IMR-90 (cell line): ENCODE data around the gene NALCN. TPM values are rescaled to one million over a fixed set of nuclear protein-coding genes. Genes with fewer than 3 reads are reported as not detected.

Experiments
- ATAC-seq: fragments of 200-7000 bp; cut with Tn5 transposase; 2 replicates; pipeline ENCODE4 v1.9.1; 2020; ENCODE audit warnings: low read depth, mild to moderate bottlenecking, moderate library complexity
- BruUV-seq: library from RNA; stranded (reverse); fragments of 400-500 nt; replicated peaks from 2 replicates; lab custom pipeline; 2021; lab: Mats Ljungman, UMichigan
- CTCF ChIA-PET: fragments of 300-600 bp; formaldehyde crosslinking; extraction: SDS; loops from one replicate; lab custom pipeline; 2021; ENCODE audit warnings: antibody characterized with exemption; lab: Yijun Ruan, JAX
- POLR2A ChIA-PET: fragments of 300-600 bp; sonication (Branson Sonifier 250); formaldehyde crosslinking; loops from one replicate; lab custom pipeline; 2022; ENCODE audit warnings: antibody characterized with exemption; ENCODE audit not compliant: unreplicated experiment; lab: Charles Lee
- DNase-seq: peaks from one replicate; pipeline ENCODE4 v3.0.0; 2013
- H2AFZ ChIP-seq: replicated peaks from 2 replicates; pipeline ENCODE3; 2013; ENCODE audit warnings: low read length, mild to moderate bottlenecking; ENCODE audit not compliant: poor library complexity
- H2AK5ac ChIP-seq: 2 replicates; pipeline ENCODE4 v1.6.1; 2013; ENCODE audit warnings: low read depth, low read length, inconsistent platforms
- H2AK9ac ChIP-seq: replicated peaks from 2 replicates; pipeline ENCODE3; 2013; ENCODE audit warnings: mild to moderate bottlenecking, low read depth, low read length, moderate library complexity; ENCODE audit not compliant: poor library complexity
- H2BK120ac ChIP-seq: 2 replicates; pipeline ENCODE4 v1.6.1; 2013; ENCODE audit warnings: low read depth, low read length, inconsistent platforms
- H2BK15ac ChIP-seq: 3 replicates; pipeline ENCODE4 v1.6.1; 2013; ENCODE audit warnings: low read depth, low read length, inconsistent platforms
- H2BK20ac ChIP-seq: 2 replicates; pipeline ENCODE4 v1.6.1; 2013; ENCODE audit warnings: low read depth, mild to moderate bottlenecking, inconsistent platforms, low read length, moderate library complexity
- H2BK5ac ChIP-seq: 2 replicates; pipeline ENCODE4 v1.6.1; 2013; ENCODE audit warnings: mild to moderate bottlenecking, low read depth, low read length, inconsistent platforms; ENCODE audit not compliant: poor library complexity, severe bottlenecking
- H3K14ac ChIP-seq: replicated peaks from 2 replicates; pipeline ENCODE4 v1.6.1; 2013; ENCODE audit warnings: low read depth, low read length, inconsistent platforms
- H3K18ac ChIP-seq: 2 replicates; pipeline ENCODE4 v1.6.1; 2013; ENCODE audit warnings: low read depth, low read length, control low read depth
- H3K23ac ChIP-seq: 2 replicates; pipeline ENCODE4 v1.6.1; 2013; ENCODE audit warnings: low read depth, low read length, inconsistent platforms
- H3K27ac ChIP-seq: 2 replicates; pipeline ENCODE4 v1.5.1; 2013; ENCODE audit warnings: mild to moderate bottlenecking, control low read depth, low read length; ENCODE audit not compliant: insufficient read depth
- H3K27me3 ChIP-seq: 2 replicates; pipeline ENCODE4 v1.6.1; 2013; ENCODE audit warnings: low read length; ENCODE audit not compliant: control insufficient read depth, insufficient read depth
- H3K36me3 ChIP-seq: 2 replicates; pipeline ENCODE4 v1.6.1; 2013; ENCODE audit warnings: low read length, mixed read lengths; ENCODE audit not compliant: control insufficient read depth, insufficient read depth
- H3K4ac ChIP-seq: 2 replicates; pipeline ENCODE4 v1.6.1; 2013; ENCODE audit warnings: low read depth, low read length, inconsistent platforms
- H3K4me1 ChIP-seq: 2 replicates; pipeline ENCODE4 v1.6.1; 2013; ENCODE audit warnings: low read length, mixed read lengths; ENCODE audit not compliant: control insufficient read depth, insufficient read depth
- H3K4me2 ChIP-seq: 2 replicates; pipeline ENCODE4 v1.6.1; 2013; ENCODE audit warnings: low read depth, mild to moderate bottlenecking, control low read depth, low read length, moderate library complexity
- H3K4me3 ChIP-seq: 2 replicates; pipeline ENCODE4 v1.5.1; 2013; ENCODE audit warnings: low read depth, mild to moderate bottlenecking, control low read depth, low read length, moderate library complexity; ENCODE audit not compliant: insufficient read depth
- H3K56ac ChIP-seq: 2 replicates; pipeline ENCODE4 v1.6.1; 2013; ENCODE audit warnings: low read length, inconsistent platforms; ENCODE audit not compliant: insufficient read depth; ENCODE audit errors: extremely low read depth
- H3K79me1 ChIP-seq, 2 experiments: 2 replicates each; pipeline ENCODE4 v1.6.1; 2013; ENCODE audit warnings: low read length in 2 of 2, inconsistent platforms in 1 of 2, low read depth in 1 of 2
- H3K9ac ChIP-seq: 2 replicates; pipeline ENCODE4 v1.6.1; 2013; ENCODE audit warnings: low read depth, low read length, control low read depth
- H3K9me1 ChIP-seq: 2 replicates; pipeline ENCODE4 v1.6.1; 2013; ENCODE audit warnings: low read length, inconsistent platforms; ENCODE audit not compliant: insufficient read depth
- H3K9me3 ChIP-seq: 2 replicates; pipeline ENCODE4 v1.6.1; 2013; ENCODE audit warnings: low read length; ENCODE audit not compliant: control insufficient read depth, insufficient read depth
- H4K20me1 ChIP-seq: 2 replicates; pipeline ENCODE4 v1.6.1; 2013; ENCODE audit warnings: low read length, inconsistent platforms; ENCODE audit not compliant: insufficient read depth
- H4K5ac ChIP-seq: 2 replicates; pipeline ENCODE4 v1.6.1; 2013; ENCODE audit warnings: mild to moderate bottlenecking, low read depth, low read length, control low read depth
- H4K8ac ChIP-seq, 2 experiments: 2 replicates each; pipeline ENCODE4 v1.6.1; 2013; ENCODE audit warnings: low read depth in 2 of 2, low read length in 2 of 2, control low read depth in 1 of 2, inconsistent platforms in 1 of 2
- H4K91ac ChIP-seq: 2 replicates; pipeline ENCODE4 v1.6.1; 2013; ENCODE audit warnings: low read depth, low read length, inconsistent platforms; ENCODE audit not compliant: insufficient read depth
- BHLHE40 ChIP-seq: fragments of 150-350 bp; IDR thresholded peaks from 2 replicates; pipeline ENCODE4 v1.6.1; 2016; ENCODE audit warnings: mild to moderate bottlenecking, low read depth, low read length
- CEBPB ChIP-seq: IDR thresholded peaks from 2 replicates; pipeline ENCODE4 v1.6.1; 2012; ENCODE audit warnings: low read depth, low read length, improper control_type of control experiment
- CHD1 ChIP-seq: IDR thresholded peaks from 2 replicates; pipeline ENCODE4 v1.6.1; 2012; ENCODE audit warnings: low read depth, low read length, improper control_type of control experiment
- FOS ChIP-seq: fragments of 150-350 bp; IDR thresholded peaks from 2 replicates; pipeline ENCODE4 v1.6.1; 2016; ENCODE audit warnings: low read depth, low read length
- MAFK ChIP-seq: IDR thresholded peaks from 2 replicates; pipeline ENCODE4 v1.6.1; 2012; ENCODE audit warnings: low read depth, low read length, improper control_type of control experiment
- MAZ ChIP-seq: IDR thresholded peaks from 2 replicates; pipeline ENCODE4 v1.6.1; 2012; ENCODE audit warnings: low read depth, mild to moderate bottlenecking, low read length, improper control_type of control experiment, moderate library complexity, borderline replicate concordance
- MXI1 ChIP-seq: IDR thresholded peaks from 2 replicates; pipeline ENCODE4 v1.6.1; 2012; ENCODE audit warnings: low read depth, mild to moderate bottlenecking, low read length, moderate library complexity, borderline replicate concordance
- NFE2L2 ChIP-seq: fragments of 150-350 bp; IDR thresholded peaks from 2 replicates; pipeline ENCODE4 v1.6.1; 2016; ENCODE audit warnings: low read depth, mild to moderate bottlenecking, low read length
- POLR2A ChIP-seq: IDR thresholded peaks from 2 replicates; pipeline ENCODE4 v1.6.1; 2012; ENCODE audit warnings: mild to moderate bottlenecking, low read depth, low read length
- RAD21 ChIP-seq: IDR thresholded peaks from 2 replicates; pipeline ENCODE4 v1.6.1; 2012; ENCODE audit warnings: low read length, improper control_type of control experiment
- RCOR1 ChIP-seq: IDR thresholded peaks from 2 replicates; pipeline ENCODE4 v1.6.1; 2012; ENCODE audit warnings: mild to moderate bottlenecking, low read length, improper control_type of control experiment; ENCODE audit not compliant: insufficient replicate concordance
- RFX5 ChIP-seq: IDR thresholded peaks from 2 replicates; pipeline ENCODE4 v1.8.0; 2012; ENCODE audit warnings: low read depth, mild to moderate bottlenecking, low read length, moderate library complexity
- SMC3 ChIP-seq: fragments of 150-350 bp; IDR thresholded peaks from 2 replicates; pipeline ENCODE4 v1.6.1; 2016; ENCODE audit warnings: low read depth, mild to moderate bottlenecking, antibody characterized with exemption, low read length, moderate library complexity
- WGBS, 2 experiments: methylation state at CpG; one replicate each; pipeline versions ENCODE4 v1.1.5 to v1.1.7; 2013; ENCODE audit warnings: missing lambda C conversion rate in 2 of 2; ENCODE audit not compliant: insufficient read length in 1 of 2; ENCODE audit errors: extremely low coverage in 2 of 2; 5-methylcytosine and 5-hydroxymethylcytosine counted together
- dilution Hi-C: fragments of 300-500 bp; cut with HindIII; formaldehyde crosslinking; loops from one replicate; pipeline ENCODE4 v1.14.3; 2018; ENCODE audit warnings: low sequenced_read_pairs; ENCODE audit not compliant: unreplicated experiment
- in situ Hi-C: fragments of 300-500 bp; cut with MboI; formaldehyde crosslinking; loops from 3 replicates; pipeline ENCODE4 v1.14.3; 2019; ENCODE audit warnings: low sequenced_read_pairs, inconsistent platforms, mixed read lengths
- intact Hi-C: fragments of 100-400 bp; cut with micrococcal nuclease; formaldehyde crosslinking; loops from 2 replicates; pipeline ENCODE4 v1.10.0; 2022
- polyA plus RNA-seq, 3 experiments: library from polyadenylated mRNA; depleted of rRNA; stranded (reverse); fragments of >200 nt; gene quantifications; 2 replicates each; pipeline ENCODE4 v1.2.3, GENCODE V29; 2012; ENCODE audit warnings: low replicate concordance in 1 of 3
- total RNA-seq: library from RNA; depleted of rRNA; stranded (reverse); fragments of >200 nt; gene quantifications from 2 replicates; pipeline ENCODE4 v1.2.3, GENCODE V29; 2012
- TF ChIP-seq, protein P1 (sequence below): fragments of 150-350 bp; IDR thresholded peaks from 2 replicates; pipeline ENCODE4 v1.6.1; 2017; ENCODE audit warnings: mild to moderate bottlenecking, antibody characterized with exemption, low read length, low read depth
- TF ChIP-seq, protein P2 (sequence below): fragments of 150-350 bp; IDR thresholded peaks from 2 replicates; pipeline ENCODE4 v1.6.1; 2016; ENCODE audit warnings: low read depth, mild to moderate bottlenecking, low read length, moderate library complexity, borderline replicate concordance
- TF ChIP-seq, protein P3 (sequence below): conservative IDR thresholded peaks from 2 replicates; pipeline ENCODE4 v1.5.1; 2012; ENCODE audit warnings: mild to moderate bottlenecking, low read depth, low read length, improper control_type of control experiment

The NALCN gene
- total and polyA plus RNA-seq, 2 of the 4 experiments (the other 2 are of a cell fraction): 2.9 to 4.8 TPM

DNA sequence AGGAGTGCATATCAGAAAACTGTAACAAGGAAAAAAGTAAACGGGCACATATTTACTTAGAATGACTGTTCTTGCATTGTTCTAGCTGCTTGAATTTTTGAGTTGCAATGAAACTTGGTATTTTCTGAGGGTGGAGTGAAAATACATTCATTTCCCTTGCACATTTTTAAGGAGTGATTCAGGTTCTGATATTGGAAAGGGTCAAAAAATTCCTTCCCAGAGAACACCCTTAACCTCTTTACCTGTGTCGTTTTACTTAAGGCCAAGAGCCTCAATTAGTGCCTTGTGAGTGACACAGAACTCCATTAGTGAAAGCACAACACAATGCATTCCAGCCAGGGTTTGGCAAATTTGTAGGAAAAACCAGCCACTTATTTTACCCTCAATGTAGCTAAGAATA lies 38.5 kb upstream of the NALCN start:
- peaks cover 6% of the 10 kb centered on the region for H3K9me1 ChIP-seq
- H2AK9ac ChIP-seq: no peak overlapping the region
- TSS peak; percentile 30 for BruUV-seq
- H3K27ac ChIP-seq: peak overlapping the region; percentile 69
- H3K14ac ChIP-seq: no peak overlapping the region; the same call in 1 of the 2 replicates
- peak overlapping the region; percentile 58 to 82 for H4K8ac ChIP-seq
- H2BK20ac ChIP-seq: peak overlapping the region; percentile 96
- no peaks in the 10 kb centered on the region for H3K9me3 ChIP-seq
- H3K27me3 ChIP-seq: no peaks in the 10 kb centered on the region
- intact Hi-C loops (loop anchor here (2.0 to 10.0 kb wide), 3 partner anchors 37 to 830 kb away; partner anchors contain the start of gene NALCN), in situ Hi-C loops (no loop called here), dilution Hi-C loops (no loop called here)
- no peak for ATAC-seq
- H3K9ac ChIP-seq: no peak overlapping the region; the same call in 1 of the 2 replicates
- peak overlapping the region; percentile 17; the same call in 1 of the 2 replicates for H3K4me2 ChIP-seq
- H3K56ac ChIP-seq: peak overlapping the region; percentile 35; the same call in 1 of the 2 replicates
- ChIA-PET POLR2A (interaction anchor here (0.6 kb wide), 1 partner anchor 306 kb away, joined by 3 read pairs; no protein-coding TSS in a partner anchor), CTCF (no interaction called here)
- peak overlapping the region; percentile 68; the same call in 1 of the 2 replicates for H3K4ac ChIP-seq
- H3K18ac ChIP-seq: peak overlapping the region; percentile 92; the same call in 1 of the 2 replicates
- peaks cover 33% of the 10 kb centered on the region for H3K4me1 ChIP-seq
- no peaks in the 10 kb centered on the region for H4K20me1 ChIP-seq
- H3K36me3 ChIP-seq: no peaks in the 10 kb centered on the region
- H2BK120ac ChIP-seq: peak overlapping the region; percentile 85
- H4K91ac ChIP-seq: peak overlapping the region; percentile 76
- peak; percentile 33 for DNase-seq
- H2BK5ac ChIP-seq: peak overlapping the region; percentile 92
- TF ChIP-seq, protein P1, sequence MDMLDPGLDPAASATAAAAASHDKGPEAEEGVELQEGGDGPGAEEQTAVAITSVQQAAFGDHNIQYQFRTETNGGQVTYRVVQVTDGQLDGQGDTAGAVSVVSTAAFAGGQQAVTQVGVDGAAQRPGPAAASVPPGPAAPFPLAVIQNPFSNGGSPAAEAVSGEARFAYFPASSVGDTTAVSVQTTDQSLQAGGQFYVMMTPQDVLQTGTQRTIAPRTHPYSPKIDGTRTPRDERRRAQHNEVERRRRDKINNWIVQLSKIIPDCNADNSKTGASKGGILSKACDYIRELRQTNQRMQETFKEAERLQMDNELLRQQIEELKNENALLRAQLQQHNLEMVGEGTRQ: no peak
- TF ChIP-seq FOS: no peak
- no peak for TF ChIP-seq MAFK
- no peak for TF ChIP-seq RFX5
- no peak for TF ChIP-seq CEBPB
- no peak for TF ChIP-seq NFE2L2
- TF ChIP-seq, protein P2, sequence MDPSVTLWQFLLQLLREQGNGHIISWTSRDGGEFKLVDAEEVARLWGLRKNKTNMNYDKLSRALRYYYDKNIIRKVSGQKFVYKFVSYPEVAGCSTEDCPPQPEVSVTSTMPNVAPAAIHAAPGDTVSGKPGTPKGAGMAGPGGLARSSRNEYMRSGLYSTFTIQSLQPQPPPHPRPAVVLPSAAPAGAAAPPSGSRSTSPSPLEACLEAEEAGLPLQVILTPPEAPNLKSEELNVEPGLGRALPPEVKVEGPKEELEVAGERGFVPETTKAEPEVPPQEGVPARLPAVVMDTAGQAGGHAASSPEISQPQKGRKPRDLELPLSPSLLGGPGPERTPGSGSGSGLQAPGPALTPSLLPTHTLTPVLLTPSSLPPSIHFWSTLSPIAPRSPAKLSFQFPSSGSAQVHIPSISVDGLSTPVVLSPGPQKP: no peak
- TF ChIP-seq POLR2A: no peak
- TF ChIP-seq CHD1: no peak
- no peak for TF ChIP-seq SMC3
- no peak for TF ChIP-seq BHLHE40
- no peak for TF ChIP-seq MAZ
- TF ChIP-seq MXI1: no peak
- TF ChIP-seq RAD21: no peak
- TF ChIP-seq RCOR1: no peak
- TF ChIP-seq, protein P3, sequence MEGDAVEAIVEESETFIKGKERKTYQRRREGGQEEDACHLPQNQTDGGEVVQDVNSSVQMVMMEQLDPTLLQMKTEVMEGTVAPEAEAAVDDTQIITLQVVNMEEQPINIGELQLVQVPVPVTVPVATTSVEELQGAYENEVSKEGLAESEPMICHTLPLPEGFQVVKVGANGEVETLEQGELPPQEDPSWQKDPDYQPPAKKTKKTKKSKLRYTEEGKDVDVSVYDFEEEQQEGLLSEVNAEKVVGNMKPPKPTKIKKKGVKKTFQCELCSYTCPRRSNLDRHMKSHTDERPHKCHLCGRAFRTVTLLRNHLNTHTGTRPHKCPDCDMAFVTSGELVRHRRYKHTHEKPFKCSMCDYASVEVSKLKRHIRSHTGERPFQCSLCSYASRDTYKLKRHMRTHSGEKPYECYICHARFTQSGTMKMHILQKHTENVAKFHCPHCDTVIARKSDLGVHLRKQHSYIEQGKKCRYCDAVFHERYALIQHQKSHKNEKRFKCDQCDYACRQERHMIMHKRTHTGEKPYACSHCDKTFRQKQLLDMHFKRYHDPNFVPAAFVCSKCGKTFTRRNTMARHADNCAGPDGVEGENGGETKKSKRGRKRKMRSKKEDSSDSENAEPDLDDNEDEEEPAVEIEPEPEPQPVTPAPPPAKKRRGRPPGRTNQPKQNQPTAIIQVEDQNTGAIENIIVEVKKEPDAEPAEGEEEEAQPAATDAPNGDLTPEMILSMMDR: no peak
- H2AFZ ChIP-seq: no peak overlapping the region
- H3K4me3 ChIP-seq: no peak overlapping the region
- H3K79me1 ChIP-seq: no peaks in the 10 kb centered on the region; a peak in 1 of 4 replicates
- H3K23ac ChIP-seq: peak overlapping the region; percentile 22; the same call in 1 of the 2 replicates
- WGBS, 2 experiments: 0% methylated on average over 1 of the region's 2 CpGs; no CpG with 5 or more reads in 1 of the 2 experiments
- peak overlapping the region; percentile 59; the same call in 2 of the 3 replicates for H2BK15ac ChIP-seq
- H2AK5ac ChIP-seq: peak overlapping the region; percentile 55
- H4K5ac ChIP-seq: peak overlapping the region; percentile 87
